ENCODE data around the gene UFSP1.

UFSP1 gene

DNA sequence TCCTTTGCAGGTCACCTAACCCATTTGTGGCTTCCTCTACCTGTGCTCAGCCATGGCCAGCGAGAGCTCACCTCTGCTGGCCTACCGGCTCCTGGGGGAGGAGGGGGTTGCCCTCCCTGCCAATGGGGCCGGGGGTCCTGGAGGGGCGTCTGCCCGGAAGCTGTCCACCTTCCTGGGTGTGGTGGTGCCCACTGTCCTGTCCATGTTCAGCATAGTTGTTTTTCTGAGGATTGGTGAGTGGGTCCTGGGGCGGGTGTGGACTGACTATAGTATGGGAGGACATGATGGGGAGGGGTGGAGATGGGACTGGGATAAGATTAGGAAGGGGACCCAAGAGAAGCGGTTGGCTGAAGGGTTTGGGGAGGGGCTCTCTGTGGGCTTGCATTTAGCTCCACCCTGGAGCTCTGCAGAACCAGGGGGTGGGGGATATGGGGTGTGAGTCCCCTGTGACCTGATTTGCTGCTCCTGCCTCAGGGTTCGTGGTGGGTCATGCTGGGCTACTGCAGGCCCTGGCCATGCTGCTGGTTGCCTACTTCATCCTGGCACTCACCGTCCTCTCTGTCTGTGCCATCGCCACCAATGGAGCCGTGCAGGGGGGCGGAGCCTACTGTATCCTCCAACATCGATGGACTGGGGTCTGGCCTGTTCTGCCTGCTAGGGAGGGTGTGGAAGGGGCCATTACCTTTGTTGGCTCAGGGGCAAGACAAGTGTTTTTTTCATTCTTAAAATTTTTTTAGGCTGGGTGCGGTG, 35.2 kb downstream of the UFSP1 start:
- DNase-seq: no peak

DNA sequence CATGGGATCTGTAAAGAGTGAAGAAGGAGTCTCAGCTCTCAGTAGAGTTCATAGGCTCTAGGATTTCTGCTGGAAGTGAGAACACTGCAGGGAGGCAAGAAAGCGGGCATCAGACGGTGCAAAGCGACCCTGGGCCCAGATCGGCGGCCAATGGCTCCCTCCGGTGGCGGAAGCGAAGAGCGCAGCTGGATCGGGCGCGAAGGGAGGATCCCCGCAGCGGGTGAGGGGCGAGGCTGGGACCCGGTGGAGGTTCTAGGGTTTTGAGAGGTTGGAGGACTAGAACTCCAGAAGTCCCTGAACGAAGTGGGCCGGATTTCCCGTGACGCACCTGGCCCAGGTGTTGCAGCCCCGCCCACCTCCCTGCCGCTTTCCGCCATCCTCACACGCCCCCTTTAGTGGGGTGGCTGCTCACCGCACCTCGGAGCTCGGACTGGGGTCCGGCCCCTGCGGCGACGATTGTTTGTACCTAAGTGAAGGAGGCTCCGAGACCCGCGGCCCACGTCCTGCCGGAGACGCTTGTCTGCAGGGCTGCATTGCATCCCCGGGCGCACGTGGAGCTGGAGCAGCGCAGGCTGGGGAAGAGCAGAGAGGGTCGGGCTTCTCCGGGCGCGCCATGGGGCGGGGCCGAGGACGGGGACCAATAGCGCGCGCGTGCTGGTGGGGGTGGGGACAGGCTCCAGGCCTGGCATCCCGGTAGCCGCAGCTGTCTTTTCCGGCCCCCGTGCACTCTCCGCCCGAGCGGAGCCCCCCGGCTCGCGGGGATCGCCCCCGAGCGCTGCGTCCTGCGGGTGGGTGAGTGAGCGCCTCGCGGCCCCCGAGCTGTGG, 37.3 kb downstream of the UFSP1 start, which contains the start of gene SLC12A9:
SLC12A9 (plus strand) TSS at position 666 of the 825 bp plus-strand sequence. CDS start 1,485 bp downstream, outside the sequence.
- DNase-seq: peak; percentile 92

DNA sequence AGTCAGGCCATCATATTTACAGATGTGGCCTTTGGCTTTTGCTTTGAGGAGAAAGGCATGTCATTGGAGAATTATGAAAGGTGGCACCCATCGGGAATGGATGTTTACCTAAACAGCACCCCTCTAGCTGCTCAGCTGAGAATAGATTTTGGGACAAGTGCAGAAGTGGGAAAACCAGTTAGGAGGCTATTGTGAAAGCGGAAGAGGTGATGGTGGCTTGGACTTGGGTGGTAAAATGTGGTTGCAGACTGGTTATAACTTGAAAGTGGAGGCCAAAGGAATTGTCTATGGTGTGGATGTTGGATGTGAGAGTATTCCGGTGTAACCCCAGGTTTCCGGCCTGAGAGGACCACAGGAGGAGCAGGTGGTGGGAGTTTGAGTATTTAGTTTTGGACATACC, 42.2 kb downstream of the UFSP1 start:
- no peak for DNase-seq

DNA sequence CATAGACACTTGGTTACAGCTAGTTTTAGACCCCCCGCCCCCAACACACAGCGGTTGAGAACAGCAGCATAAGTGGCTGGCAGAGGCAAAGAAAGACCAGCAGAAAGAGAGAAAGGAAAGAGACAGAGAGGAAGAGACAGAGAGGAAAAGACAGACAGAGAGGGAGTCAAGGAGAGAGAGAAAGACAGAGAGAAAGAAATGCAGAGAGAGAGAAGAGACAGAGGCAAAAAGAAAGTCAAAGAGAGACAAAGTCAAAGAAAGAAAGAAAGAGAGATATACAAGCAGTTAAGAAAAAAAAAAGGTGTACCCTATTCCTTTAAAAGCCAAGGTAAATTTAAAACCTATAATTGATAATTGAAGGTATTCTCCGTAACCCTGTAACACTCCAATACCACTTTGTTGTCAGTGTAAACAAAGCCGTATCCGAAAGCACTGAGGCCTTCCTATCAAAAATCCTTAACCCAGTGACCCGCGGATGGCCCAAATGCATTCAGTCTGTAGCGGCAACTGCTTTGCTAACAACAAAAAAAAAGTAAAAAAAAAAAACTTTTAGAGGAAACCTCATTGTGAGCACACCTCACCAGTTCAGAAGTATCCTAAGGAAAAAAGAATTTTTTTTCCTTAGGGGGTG, 48.9 kb downstream of the UFSP1 start:
- no peak for DNase-seq

- no peak for DNase-seq
Measured at GRCh38 chr7:100839361-100839760, 50.2 kb downstream of the UFSP1 start.

Measured in EL (cell line).